CD8-positive, alpha-beta memory T cell (primary cell): ENCODE data around the gene CCR4. TPM values are rescaled to one million over a fixed set of nuclear protein-coding genes. Genes with fewer than 3 reads are reported as not detected.
"Not testable (repeated sequence)": the region's sequence is repeated elsewhere in the genome, so short reads cannot be mapped to it uniquely, and the experiment has no call there.

ENCODE experiments used
- CTCF ChIA-PET: fragments of 350-600 bp; sonication (Branson Sonifier 250); formaldehyde crosslinking; loops from one replicate; lab custom pipeline; 2021; ENCODE audit warnings: antibody characterized with exemption; lab: Charles Lee
- POLR2A ChIA-PET: fragments of 350-600 bp; sonication (Branson Sonifier 250); formaldehyde crosslinking; loops from one replicate; lab custom pipeline; 2021; ENCODE audit warnings: antibody characterized with exemption; lab: Charles Lee
- DNase-seq, 5 donors: peaks; one replicate each; pipeline versions ENCODE4 v3.0.0 to v3.0.0-alpha.2; 2020 to 2022; ENCODE audit warnings: mixed read lengths in 1 of 5
- H3K27ac ChIP-seq: one replicate; pipeline ENCODE4 v1.7.0; 2013; ENCODE audit warnings: low read depth, mild to moderate bottlenecking, low read length, moderate library complexity
- H3K27me3 ChIP-seq: 2 replicates; pipeline ENCODE4 v1.7.0; 2013; ENCODE audit warnings: low read length, mild to moderate bottlenecking; ENCODE audit not compliant: insufficient read depth, poor library complexity, severe bottlenecking
- H3K36me3 ChIP-seq: 2 replicates; pipeline ENCODE4 v1.7.0; 2013; ENCODE audit warnings: mild to moderate bottlenecking, low read length, moderate library complexity; ENCODE audit not compliant: insufficient read depth
- H3K4me1 ChIP-seq: 2 replicates; pipeline ENCODE4 v1.7.0; 2013; ENCODE audit warnings: mild to moderate bottlenecking, low read length, moderate library complexity; ENCODE audit not compliant: insufficient read depth
- H3K4me3 ChIP-seq: 2 replicates; pipeline ENCODE4 v1.7.0; 2013; ENCODE audit warnings: mild to moderate bottlenecking, low read length
- H3K9me3 ChIP-seq: 2 replicates; pipeline ENCODE4 v1.7.0; 2013; ENCODE audit warnings: mild to moderate bottlenecking, low read length
- H3K27ac Mint-ChIP-seq, 8 donors: one replicate each; pipeline ENCODE4 v1.8.0; 2020 to 2021; ENCODE audit warnings: mixed read lengths in 8 of 8, mild to moderate bottlenecking in 6 of 8, inconsistent platforms in 3 of 8, moderate library complexity in 3 of 8
- H3K27me3 Mint-ChIP-seq, 2 donors: one replicate each; pipeline ENCODE4 v1.8.0; 2020 to 2021; ENCODE audit warnings: mixed read lengths in 2 of 2, mild to moderate bottlenecking in 1 of 2, moderate library complexity in 1 of 2
- H3K36me3 Mint-ChIP-seq, 3 donors: one replicate each; pipeline ENCODE4 v1.8.0; 2020 to 2021; ENCODE audit warnings: mixed read lengths in 3 of 3, inconsistent platforms in 1 of 3, mild to moderate bottlenecking in 1 of 3
- H3K4me1 Mint-ChIP-seq, 3 donors: one replicate each; pipeline ENCODE4 v1.8.0; 2020 to 2021; ENCODE audit warnings: mixed read lengths in 3 of 3, inconsistent platforms in 1 of 3, mild to moderate bottlenecking in 1 of 3
- H3K4me3 Mint-ChIP-seq, 7 donors: one replicate each; pipeline ENCODE4 v1.8.0; 2020 to 2021; ENCODE audit warnings: mixed read lengths in 7 of 7, mild to moderate bottlenecking in 6 of 7, moderate library complexity in 4 of 7, inconsistent platforms in 2 of 7
- H3K9me3 Mint-ChIP-seq, 5 donors: one replicate each; pipeline ENCODE4 v1.8.0; 2020 to 2022; ENCODE audit warnings: mixed read lengths in 5 of 5, mild to moderate bottlenecking in 3 of 5, moderate library complexity in 2 of 5, inconsistent platforms in 1 of 5
- polyA plus RNA-seq: library from polyadenylated mRNA; unstranded; fragments of 300-500 nt; fragmentation: Illumina TruSeq; gene quantifications from one replicate; pipeline ENCODE4 v1.2.3, GENCODE V29; 2021
- total RNA-seq, 2 experiments: library from RNA; stranded (reverse); gene quantifications; one replicate each; pipeline ENCODE4 v1.2.3, GENCODE V29; 2021

CCR4 gene
- total and polyA plus RNA-seq, 3 experiments from 2014 or later, result 10.0 to 113 (median 113) TPM

- H3K4me1 Mint-ChIP-seq, result peaks cover 10 to 40% (median 37%) of the 10 kb centered on the region in 3 donors
- POLR2A ChIA-PET, DNase-seq, H3K9me3 ChIP-seq, H3K4me3 Mint-ChIP-seq, H3K27me3 Mint-ChIP-seq, CTCF ChIA-PET, H3K4me3 ChIP-seq, H3K36me3 ChIP-seq, H3K27me3 ChIP-seq, H3K27ac Mint-ChIP-seq, H3K4me1 ChIP-seq, H3K27ac ChIP-seq: not testable (repeated sequence)
- peaks cover 10 to 22% (median 13%) of the 10 kb centered on the region in 3 donors for H3K36me3 Mint-ChIP-seq
- H3K9me3 Mint-ChIP-seq, result peaks cover 7 to 22% (median 19%) of the 10 kb centered on the region in 5 donors
Measured at GRCh38 chr3:32965617-32966213, 14.3 kb downstream of the CCR4 start.

GRCh38 chr3:32966627-32967026 is 15.2 kb downstream of the CCR4 start:
- Mint-ChIP-seq H3K36me3 (peaks cover 10 to 22% (median 13%) of the 10 kb centered on the region in 3 donors), H3K9me3 (peaks cover 7 to 22% (median 19%) of the 10 kb centered on the region in 5 donors)

DNA sequence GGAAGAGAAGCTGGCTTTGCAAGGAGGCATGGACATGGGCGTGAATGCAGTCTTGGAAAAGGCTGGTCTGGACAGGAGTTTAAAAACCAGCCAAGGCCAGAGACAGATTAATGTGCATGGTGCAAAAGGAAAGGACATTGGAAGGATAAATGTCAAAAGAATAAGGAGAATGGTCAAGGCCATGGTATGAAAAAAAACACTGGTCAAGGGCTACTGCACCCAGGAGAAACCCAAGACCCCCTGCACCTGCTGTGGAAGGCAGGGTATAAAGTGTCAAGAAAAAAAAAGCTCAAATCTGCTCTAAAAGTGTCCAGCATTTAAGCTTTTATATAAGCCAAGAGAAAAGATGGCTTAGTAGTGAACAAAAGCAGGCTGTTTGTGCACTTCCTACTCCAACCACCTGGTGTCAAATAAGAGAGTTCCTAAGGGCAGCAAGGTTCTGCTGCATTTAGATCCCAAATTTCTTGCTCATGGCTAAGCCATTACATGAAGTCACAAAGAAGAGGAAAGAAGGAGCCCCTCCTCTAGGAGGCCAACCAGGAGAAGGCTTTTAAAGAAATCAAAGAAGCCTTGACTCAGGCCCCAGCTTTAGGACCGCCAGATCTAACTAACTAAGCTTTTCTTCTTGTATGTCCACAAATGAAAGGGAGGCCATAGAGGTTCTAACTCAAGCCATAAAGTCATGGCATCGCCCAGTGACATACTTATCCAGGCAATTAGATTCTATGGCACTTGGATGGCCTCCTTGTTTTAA is 16.9 kb downstream of the CCR4 start:
- Mint-ChIP-seq H3K27ac (peak overlapping the region in 1 of 8 donors; percentile 50), H3K4me1 (peaks cover 12 to 48% (median 41%) of the 10 kb centered on the region in 3 donors), H3K36me3 (peaks cover 10 to 22% (median 13%) of the 10 kb centered on the region in 3 donors), H3K9me3 (peaks cover 7 to 22% (median 19%) of the 10 kb centered on the region in 5 donors), H3K4me3 (no peak overlapping the region), H3K27me3 (no peaks in the 10 kb centered on the region)
- no peak for DNase-seq
- no peaks in the 10 kb centered on the region for H3K36me3 ChIP-seq
- POLR2A ChIA-PET, result no interaction called here
- H3K27ac ChIP-seq, result no peak overlapping the region
- H3K9me3 ChIP-seq, result no peaks in the 10 kb centered on the region
- H3K4me1 ChIP-seq, result peaks cover 10% of the 10 kb centered on the region
- H3K4me3 ChIP-seq, result no peak overlapping the region
- CTCF ChIA-PET, result interaction anchor here (1.0 to 2.3 kb wide), 2 partner anchors 9 to 107 kb away, joined by 4 to 5 read pairs; no protein-coding TSS in a partner anchor
- H3K27me3 ChIP-seq, result no peaks in the 10 kb centered on the region

More at GRCh38 chr3:32966627-32967026, 15.2 kb downstream of the CCR4 start:
- Mint-ChIP-seq H3K4me1 (peaks cover 2 to 34% (median 33%) of the 10 kb centered on the region in 3 donors), H3K27ac (peak overlapping the region in 2 of 8 donors; percentile 2 to 6)
- DNase-seq, H3K4me3 Mint-ChIP-seq, H3K27ac ChIP-seq, H3K27me3 Mint-ChIP-seq, H3K36me3 ChIP-seq, CTCF ChIA-PET, H3K27me3 ChIP-seq, POLR2A ChIA-PET, H3K4me3 ChIP-seq, H3K9me3 ChIP-seq, H3K4me1 ChIP-seq: not testable (repeated sequence)

DNA sequence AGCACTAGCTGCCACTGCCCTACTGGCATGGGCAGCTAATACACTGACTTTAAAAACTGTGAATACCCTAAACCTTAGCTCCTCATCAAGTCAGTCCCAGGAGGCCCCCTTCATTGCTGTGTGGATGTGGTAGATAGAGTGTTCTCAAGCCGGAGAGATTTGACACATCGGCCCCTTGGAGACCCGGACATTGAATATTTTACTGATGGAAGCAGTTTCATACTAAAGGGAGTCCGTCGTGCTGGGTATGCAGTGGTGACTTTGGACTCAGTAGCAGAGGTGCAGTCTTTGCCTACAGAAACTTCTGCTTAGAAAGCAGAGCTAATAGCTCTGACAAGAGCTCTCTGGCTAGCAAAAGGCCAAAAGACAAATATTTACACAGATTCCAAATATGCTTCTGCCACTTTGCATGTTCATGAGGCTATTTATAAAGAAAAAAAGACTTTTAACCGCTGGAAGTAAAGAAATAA is 17.5 kb downstream of the CCR4 start:
- ChIA-PET CTCF (interaction anchor here (1.0 to 2.3 kb wide), 2 partner anchors 8 to 106 kb away, joined by 4 to 5 read pairs; no protein-coding TSS in a partner anchor), POLR2A (interaction anchor here (0.6 kb wide), 1 partner anchor 21 kb away, joined by 3 read pairs; no protein-coding TSS in a partner anchor)
- Mint-ChIP-seq H3K27ac (peak overlapping the region in 1 of 8 donors; percentile 59), H3K36me3 (peaks cover 10 to 20% (median 13%) of the 10 kb centered on the region in 3 donors), H3K9me3 (peaks cover 7 to 22% (median 17%) of the 10 kb centered on the region in 5 donors), H3K27me3 (no peaks in the 10 kb centered on the region), H3K4me1 (peaks cover 18 to 49% (median 44%) of the 10 kb centered on the region in 3 donors), H3K4me3 (no peak overlapping the region)
- Histone ChIP-seq H3K9me3 (no peaks in the 10 kb centered on the region), H3K36me3 (no peaks in the 10 kb centered on the region), H3K4me1 (peaks cover 16% of the 10 kb centered on the region), H3K27ac (no peak overlapping the region), H3K27me3 (no peaks in the 10 kb centered on the region), H3K4me3 (no peak overlapping the region)
- no peak for DNase-seq

DNA sequence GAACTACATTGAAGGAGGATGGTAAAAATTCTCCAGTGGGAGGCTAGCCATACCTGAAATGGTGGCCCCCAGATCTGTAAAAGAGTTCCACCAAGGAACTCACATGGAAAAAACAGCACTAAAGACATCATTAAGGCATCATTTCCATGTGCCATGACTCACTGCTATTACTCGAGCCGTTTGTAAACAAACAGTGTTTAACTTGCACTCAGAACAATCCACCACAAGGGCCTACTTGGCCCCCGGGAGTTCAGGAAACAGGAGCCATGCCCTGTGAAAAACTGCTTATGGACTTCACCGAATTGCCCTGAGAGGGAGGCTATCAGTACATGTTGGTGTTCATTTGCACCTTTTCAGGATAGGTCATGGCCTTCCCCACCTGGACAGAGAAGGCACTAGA is 18.2 kb downstream of the CCR4 start:
- Histone ChIP-seq H3K9me3 (no peaks in the 10 kb centered on the region), H3K36me3 (no peaks in the 10 kb centered on the region), H3K27me3 (no peaks in the 10 kb centered on the region), H3K27ac (no peak overlapping the region), H3K4me3 (no peak overlapping the region), H3K4me1 (peaks cover 23% of the 10 kb centered on the region)
- no peak for DNase-seq
- Mint-ChIP-seq H3K36me3 (peaks cover 10 to 14% (median 13%) of the 10 kb centered on the region in 3 donors), H3K27ac (no peak overlapping the region), H3K4me3 (no peak overlapping the region), H3K9me3 (peaks cover 7 to 21% (median 14%) of the 10 kb centered on the region in 5 donors), H3K27me3 (no peaks in the 10 kb centered on the region), H3K4me1 (peaks cover 23 to 49% (median 44%) of the 10 kb centered on the region in 3 donors)
- POLR2A ChIA-PET, result interaction anchor here (0.6 kb wide), 1 partner anchor 22 kb away, joined by 3 read pairs; no protein-coding TSS in a partner anchor
- CTCF ChIA-PET, result no interaction called here

GRCh38 chr3:32971291-32971690 is 19.8 kb downstream of the CCR4 start:
- DNase-seq, H3K27ac Mint-ChIP-seq, H3K36me3 ChIP-seq, H3K9me3 Mint-ChIP-seq, H3K27me3 ChIP-seq, H3K27me3 Mint-ChIP-seq, POLR2A ChIA-PET, H3K9me3 ChIP-seq, H3K36me3 Mint-ChIP-seq, H3K4me3 ChIP-seq, H3K27ac ChIP-seq: not testable (repeated sequence)
- CTCF ChIA-PET, result interaction anchor here (1.0 kb wide), 1 partner anchor 15 kb away, joined by 3 read pairs; no protein-coding TSS in a partner anchor
- H3K4me1 ChIP-seq, result peaks cover 33% of the 10 kb centered on the region
- peak overlapping the region in 1 of 7 donors; percentile 19 for H3K4me3 Mint-ChIP-seq
- peaks cover 36 to 60% (median 59%) of the 10 kb centered on the region in 3 donors for H3K4me1 Mint-ChIP-seq

- no peaks in the 10 kb centered on the region for H3K9me3 Mint-ChIP-seq
- ChIA-PET POLR2A (no interaction called here), CTCF (interaction anchor here (1.3 kb wide), 1 partner anchor 25 kb away, joined by 4 read pairs; no protein-coding TSS in a partner anchor)
- Histone ChIP-seq H3K27me3 (no peaks in the 10 kb centered on the region), H3K4me3 (no peak overlapping the region), H3K4me1 (peaks cover 34% of the 10 kb centered on the region), H3K36me3 (no peaks in the 10 kb centered on the region), H3K9me3 (no peaks in the 10 kb centered on the region), H3K27ac (peak overlapping the region; percentile 14)
- H3K4me1 Mint-ChIP-seq, result peaks cover 44 to 70% (median 68%) of the 10 kb centered on the region in 3 donors
- H3K27ac Mint-ChIP-seq, result peak overlapping the region in 4 of 8 donors; percentile 8 to 68 (median 38)
- no peak for DNase-seq
- H3K27me3 Mint-ChIP-seq, result no peaks in the 10 kb centered on the region
- H3K4me3 Mint-ChIP-seq, result peak overlapping the region in 2 of 7 donors; percentile 0 to 27
- H3K36me3 Mint-ChIP-seq, result no peaks in the 10 kb centered on the region
Measured at GRCh38 chr3:32972482-32973146, 21.2 kb downstream of the CCR4 start.
